Measurements from ENCODE around the gene FBXW8. TPM values are rescaled to one million over a fixed set of nuclear protein-coding genes. Genes with fewer than 3 reads are reported as not detected.

Gene FBXW8
- total RNA-seq, 2 donors from 2014 or later = 26.1 to 34.7 TPM

GRCh38 chr12:116959845-116960514 is 49.2 kb downstream of the FBXW8 start:
- H3K27me3 ChIP-seq (ENCODE audit: control insufficient read depth, insufficient read depth, low read length, poor library complexity, severe bottlenecking) = no peaks in the 10 kb centered on the region
- H3K4me3 Mint-ChIP-seq = no peak overlapping the region
- no peak overlapping the region for H3K9ac ChIP-seq (ENCODE audit: extremely low read depth, low read length, poor library complexity, severe bottlenecking)
- H3K4me1 ChIP-seq (ENCODE audit: control insufficient read depth, insufficient read depth, low read length) = no peaks in the 10 kb centered on the region
- H3K27ac ChIP-seq (ENCODE audit: low read depth, low read length) = no peak overlapping the region
- WGBS, 2 experiments (ENCODE audit: insufficient coverage in 1 of 2, insufficient read length in 1 of 2) = 88 to 100% methylated on average over 4 to 5 of the region's 5 CpGs
- no peak for TF ChIP-seq CTCF (conservative IDR thresholded peaks at IDR 0.05)
- no peak overlapping the region for H3K27ac Mint-ChIP-seq
- H3K36me3 Mint-ChIP-seq (ENCODE audit: low read depth) = peaks cover 16% of the 10 kb centered on the region
- peaks cover 7% of the 10 kb centered on the region for H3K36me3 ChIP-seq (ENCODE audit: control insufficient read depth, insufficient read depth, low read length)
- H3K4me3 ChIP-seq (ENCODE audit: low read length) = no peak overlapping the region
- no peaks in the 10 kb centered on the region for H3K9me3 Mint-ChIP-seq
- no peaks in the 10 kb centered on the region for H3K27me3 Mint-ChIP-seq (ENCODE audit: insufficient read depth)
- DNase-seq = peak; percentile 21
- peaks cover 14% of the 10 kb centered on the region for H3K4me1 Mint-ChIP-seq
- H3K9me3 ChIP-seq (ENCODE audit: control insufficient read depth, low read length) = no peaks in the 10 kb centered on the region

GRCh38 chr12:116962197-116962596 is 51.4 kb downstream of the FBXW8 start:
- Mint-ChIP-seq H3K4me3 (no peak overlapping the region), H3K4me1 (peaks cover 14% of the 10 kb centered on the region), H3K27me3 (ENCODE audit: insufficient read depth) (no peaks in the 10 kb centered on the region), H3K27ac (no peak overlapping the region), H3K36me3 (ENCODE audit: low read depth) (peaks cover 27% of the 10 kb centered on the region), H3K9me3 (no peaks in the 10 kb centered on the region)
- Histone ChIP-seq H3K9me3 (ENCODE audit: control insufficient read depth, low read length) (no peaks in the 10 kb centered on the region), H3K36me3 (ENCODE audit: control insufficient read depth, insufficient read depth, low read length) (peaks cover 21% of the 10 kb centered on the region), H3K9ac (ENCODE audit: extremely low read depth, low read length, poor library complexity, severe bottlenecking) (no peak overlapping the region), H3K27me3 (ENCODE audit: control insufficient read depth, insufficient read depth, low read length, poor library complexity, severe bottlenecking) (no peaks in the 10 kb centered on the region), H3K4me1 (ENCODE audit: control insufficient read depth, insufficient read depth, low read length) (no peaks in the 10 kb centered on the region), H3K4me3 (ENCODE audit: low read length) (no peak overlapping the region), H3K27ac (ENCODE audit: low read depth, low read length) (no peak overlapping the region)
- DNase-seq = peak; percentile 35
- no peak for TF ChIP-seq CTCF (conservative IDR thresholded peaks at IDR 0.05)
- 71 to 77% methylated on average over 1 to 4 of the region's 4 CpGs for WGBS, 2 experiments (ENCODE audit: insufficient coverage in 1 of 2, insufficient read length in 1 of 2)

- Histone ChIP-seq H3K36me3 (ENCODE audit: control insufficient read depth, insufficient read depth, low read length) (peaks cover 24% of the 10 kb centered on the region), H3K4me3 (ENCODE audit: low read length) (no peak overlapping the region), H3K27me3 (ENCODE audit: control insufficient read depth, insufficient read depth, low read length, poor library complexity, severe bottlenecking) (no peaks in the 10 kb centered on the region), H3K9ac (ENCODE audit: extremely low read depth, low read length, poor library complexity, severe bottlenecking) (no peak overlapping the region), H3K27ac (ENCODE audit: low read depth, low read length) (no peak overlapping the region), H3K4me1 (ENCODE audit: control insufficient read depth, insufficient read depth, low read length) (no peaks in the 10 kb centered on the region), H3K9me3 (ENCODE audit: control insufficient read depth, low read length) (no peaks in the 10 kb centered on the region)
- Mint-ChIP-seq H3K9me3 (no peaks in the 10 kb centered on the region), H3K4me3 (no peak overlapping the region), H3K36me3 (ENCODE audit: low read depth) (peaks cover 32% of the 10 kb centered on the region), H3K27ac (peak overlapping the region; percentile 23), H3K4me1 (peaks cover 12% of the 10 kb centered on the region), H3K27me3 (ENCODE audit: insufficient read depth) (no peaks in the 10 kb centered on the region)
- no peak for TF ChIP-seq CTCF (conservative IDR thresholded peaks at IDR 0.05)
- 95% methylated on average over 4 to 9 of the region's 9 CpGs for WGBS, 2 experiments (ENCODE audit: insufficient coverage in 1 of 2, insufficient read length in 1 of 2)
- DNase-seq = peak; percentile 41
Observed at GRCh38 chr12:116962783-116963356, 52.1 kb downstream of the FBXW8 start.

Measured in endodermal cell (in vitro differentiated cells).